CD4-positive, CD25-positive, alpha-beta regulatory T cell (primary cell): ENCODE data around the gene MCCC2. TPM values are rescaled to one million over a fixed set of nuclear protein-coding genes. Genes with fewer than 3 reads are reported as not detected.
"Not testable (repeated sequence)": the region's sequence is repeated elsewhere in the genome, so short reads cannot be mapped to it uniquely, and the experiment has no call there.

ENCODE experiments used
- ATAC-seq, 2 donors: fragments of 150-1000 bp; cut with Tn5 transposase; one replicate each; pipeline ENCODE4 v1.10.0; 2021; ENCODE audit warnings: low read depth in 2 of 2, moderate number of reproducible peaks in 2 of 2, moderate library complexity in 1 of 2
- DNase-seq, 3 donors: peaks; one replicate each; pipeline versions ENCODE4 v3.0.0 to v3.0.0-alpha.2; 2012 to 2022; ENCODE audit warnings: mixed read lengths in 1 of 3
- H3K27ac ChIP-seq: one replicate; pipeline ENCODE4 v1.7.0; 2013; ENCODE audit warnings: mild to moderate bottlenecking, low read length; ENCODE audit not compliant: insufficient read depth, poor library complexity, severe bottlenecking
- H3K27me3 ChIP-seq: one replicate; pipeline ENCODE4 v1.7.0; 2013; ENCODE audit warnings: low read length; ENCODE audit not compliant: control insufficient read depth, insufficient read depth
- H3K36me3 ChIP-seq: one replicate; pipeline ENCODE4 v1.7.0; 2013; ENCODE audit warnings: mild to moderate bottlenecking, low read length, moderate library complexity; ENCODE audit not compliant: control insufficient read depth, insufficient read depth
- H3K4me1 ChIP-seq: 2 replicates; pipeline ENCODE4 v1.7.0; 2013; ENCODE audit warnings: mild to moderate bottlenecking, low read length; ENCODE audit not compliant: insufficient read depth, control insufficient read depth, poor library complexity, severe bottlenecking
- H3K4me3 ChIP-seq: one replicate; pipeline ENCODE4 v1.7.0; 2013; ENCODE audit warnings: low read depth, mild to moderate bottlenecking, low read length, moderate library complexity
- H3K9me3 ChIP-seq, 2 experiments: 1 replicate in 1 of 2; 2 replicates in 1 of 2; pipeline ENCODE4 v1.7.0; 2013; ENCODE audit warnings: low read length in 2 of 2, mild to moderate bottlenecking in 1 of 2, moderate library complexity in 1 of 2; ENCODE audit not compliant: control insufficient read depth in 2 of 2
- H3K27ac Mint-ChIP-seq, 3 donors: one replicate each; pipeline ENCODE4 v1.8.0; 2020 to 2022; ENCODE audit warnings: mild to moderate bottlenecking in 3 of 3, mixed read lengths in 3 of 3, moderate library complexity in 2 of 3
- H3K27me3 Mint-ChIP-seq: one replicate; pipeline ENCODE4 v1.8.0; 2022; ENCODE audit warnings: mild to moderate bottlenecking, mixed read lengths
- H3K36me3 Mint-ChIP-seq: one replicate; pipeline ENCODE4 v1.8.0; 2020; ENCODE audit warnings: mixed read lengths
- H3K4me1 Mint-ChIP-seq, 4 donors: one replicate each; pipeline ENCODE4 v1.8.0; 2020 to 2022; ENCODE audit warnings: mixed read lengths in 4 of 4, mild to moderate bottlenecking in 1 of 4
- H3K4me3 Mint-ChIP-seq, 4 donors: one replicate each; pipeline ENCODE4 v1.8.0; 2020 to 2022; ENCODE audit warnings: mild to moderate bottlenecking in 4 of 4, mixed read lengths in 4 of 4, moderate library complexity in 3 of 4
- H3K9me3 Mint-ChIP-seq, 7 donors: one replicate each; pipeline ENCODE4 v1.8.0; 2020 to 2022; ENCODE audit warnings: mixed read lengths in 7 of 7, mild to moderate bottlenecking in 3 of 7, moderate library complexity in 2 of 7
- polyA plus RNA-seq, 4 donors: library from polyadenylated mRNA; unstranded; fragments of 300-500 nt; fragmentation: Illumina TruSeq; gene quantifications; one replicate each; pipeline ENCODE4 v1.2.3, GENCODE V29; 2021
- total RNA-seq: library from RNA; stranded (reverse); gene quantifications from one replicate; pipeline ENCODE4 v1.2.3, GENCODE V29; 2022

The MCCC2 gene
- total and polyA plus RNA-seq, 5 donors from 2014 or later, result 26.7 to 45.8 (median 30.9) TPM

DNA sequence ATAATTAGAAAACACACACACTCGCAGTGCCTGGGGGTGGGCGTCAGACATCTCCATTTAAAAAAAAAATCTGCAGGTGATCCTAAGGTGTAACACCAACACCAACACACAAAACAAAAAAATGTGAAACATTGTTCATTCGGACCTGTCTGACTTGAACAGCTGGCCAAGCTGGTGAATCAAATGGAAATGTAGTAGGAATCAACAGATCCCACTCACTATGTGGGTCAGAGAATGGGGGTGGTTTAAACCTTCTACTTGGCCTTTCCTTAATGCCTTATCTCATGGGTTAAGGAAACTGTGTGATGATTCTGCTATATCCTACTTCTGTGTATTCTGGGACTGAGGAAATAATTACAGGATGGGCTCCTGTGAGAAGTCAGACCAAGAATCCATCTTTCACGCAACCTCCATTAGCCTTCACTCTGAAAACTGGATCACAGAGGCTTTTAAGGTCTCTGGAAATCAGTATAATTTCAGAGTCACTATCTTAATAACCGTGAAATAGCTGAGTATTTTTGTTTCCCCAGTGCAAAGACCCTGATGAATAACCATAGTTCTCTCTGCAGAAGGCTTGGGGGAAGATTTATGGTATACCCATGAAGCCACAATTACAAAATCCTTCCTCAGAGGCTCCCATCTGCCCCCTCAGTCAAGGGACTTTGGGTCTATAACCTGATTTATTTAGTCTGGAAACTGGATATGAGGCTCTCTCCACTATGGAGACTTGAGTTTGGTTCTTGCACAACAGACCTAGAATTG, 17.2 kb upstream of the MCCC2 start:
- Histone ChIP-seq H3K27me3 (no peaks in the 10 kb centered on the region), H3K4me3 (no peak overlapping the region), H3K36me3 (peaks cover 12% of the 10 kb centered on the region), H3K27ac (no peak overlapping the region), H3K9me3 (no peaks in the 10 kb centered on the region), H3K4me1 (no peaks in the 10 kb centered on the region)
- ATAC-seq (no peak), DNase-seq (no peak)
- H3K27me3 Mint-ChIP-seq, result no peaks in the 10 kb centered on the region
- no peak overlapping the region for H3K27ac Mint-ChIP-seq
- H3K4me3 Mint-ChIP-seq, result no peak overlapping the region
- H3K36me3 Mint-ChIP-seq, result peaks cover 18% of the 10 kb centered on the region
- H3K9me3 Mint-ChIP-seq, result no peaks in the 10 kb centered on the region
- H3K4me1 Mint-ChIP-seq, result peaks cover 0 to 5% (median 1%) of the 10 kb centered on the region in 4 donors

DNA sequence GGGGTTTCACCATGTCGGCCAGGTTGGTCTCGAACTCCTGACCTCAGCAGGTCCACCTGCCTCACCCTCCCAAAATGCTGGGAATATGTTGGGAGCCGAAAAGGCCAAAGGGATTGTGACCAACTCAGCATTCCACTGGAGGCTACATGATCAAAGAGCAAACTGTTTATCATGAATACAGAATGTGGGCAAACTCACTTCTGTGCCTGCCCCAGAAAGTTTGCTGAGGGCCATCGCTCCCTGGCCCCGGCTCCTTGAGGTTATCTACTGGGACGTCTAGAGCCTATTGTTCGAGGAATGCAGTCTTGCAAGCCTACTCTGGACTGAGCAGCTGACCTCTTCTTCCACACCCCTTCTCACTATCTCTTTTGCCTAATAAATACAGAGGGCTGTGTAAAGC, 15.3 kb upstream of the MCCC2 start:
- not testable (repeated sequence) for H3K36me3 ChIP-seq, H3K27ac Mint-ChIP-seq, H3K4me3 Mint-ChIP-seq, H3K4me3 ChIP-seq, ATAC-seq, H3K4me1 ChIP-seq, H3K27me3 Mint-ChIP-seq, H3K27ac ChIP-seq, DNase-seq, H3K27me3 ChIP-seq, H3K9me3 ChIP-seq, H3K9me3 Mint-ChIP-seq, H3K4me1 Mint-ChIP-seq
- peaks cover 18% of the 10 kb centered on the region for H3K36me3 Mint-ChIP-seq

- Histone ChIP-seq H3K9me3 (no peaks in the 10 kb centered on the region), H3K4me1 (no peaks in the 10 kb centered on the region), H3K27me3 (no peaks in the 10 kb centered on the region), H3K4me3 (no peak overlapping the region), H3K27ac (no peak overlapping the region), H3K36me3 (peaks cover 4% of the 10 kb centered on the region)
- H3K4me1 Mint-ChIP-seq, result peaks cover 0 to 2% (median 0%) of the 10 kb centered on the region in 4 donors
- H3K27me3 Mint-ChIP-seq, result no peaks in the 10 kb centered on the region
- peaks cover 31% of the 10 kb centered on the region for H3K36me3 Mint-ChIP-seq
- DNase-seq (no peak), ATAC-seq (no peak)
- no peak overlapping the region for H3K4me3 Mint-ChIP-seq
- peak overlapping the region in 1 of 3 donors; percentile 45 for H3K27ac Mint-ChIP-seq
- peaks cover 0 to 4% (median 0%) of the 10 kb centered on the region in 7 donors for H3K9me3 Mint-ChIP-seq
Observed at GRCh38 chr5:71573591-71573990, 13.5 kb upstream of the MCCC2 start.

GRCh38 chr5:71575588-71575987, 11.6 kb upstream of the MCCC2 start:
- not testable (repeated sequence) for H3K9me3 ChIP-seq, ATAC-seq, DNase-seq, H3K9me3 Mint-ChIP-seq, H3K27me3 ChIP-seq, H3K27me3 Mint-ChIP-seq, H3K4me1 ChIP-seq, H3K36me3 ChIP-seq, H3K4me1 Mint-ChIP-seq, H3K27ac Mint-ChIP-seq, H3K4me3 Mint-ChIP-seq, H3K27ac ChIP-seq, H3K4me3 ChIP-seq
- H3K36me3 Mint-ChIP-seq, result peaks cover 34% of the 10 kb centered on the region

DNA sequence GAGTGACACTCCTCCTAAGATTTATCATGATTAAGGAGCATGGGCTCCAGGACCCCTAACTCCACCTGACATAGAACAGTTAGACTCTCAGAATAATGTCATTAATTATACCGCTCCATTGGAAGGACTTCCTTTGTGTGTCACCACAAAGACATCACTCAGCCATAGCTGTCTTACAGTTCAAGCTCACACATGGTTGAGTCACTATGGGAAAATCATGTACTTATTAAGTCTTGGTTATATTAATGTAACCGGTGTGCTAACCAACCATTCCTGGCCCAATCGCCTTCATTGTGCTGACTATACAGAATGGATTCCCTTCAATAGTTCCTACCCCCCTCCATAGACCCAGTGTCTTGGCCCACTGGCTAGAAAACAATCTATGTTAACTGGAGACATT, 10.9 kb upstream of the MCCC2 start:
- no peak overlapping the region for H3K27ac ChIP-seq
- Mint-ChIP-seq H3K27me3 (no peaks in the 10 kb centered on the region), H3K4me3 (no peak overlapping the region), H3K9me3 (peaks cover 0 to 4% (median 0%) of the 10 kb centered on the region in 7 donors), H3K36me3 (peaks cover 34% of the 10 kb centered on the region), H3K4me1 (peaks cover 0 to 2% (median 0%) of the 10 kb centered on the region in 4 donors), H3K27ac (no peak overlapping the region)
- H3K27me3 ChIP-seq, result no peaks in the 10 kb centered on the region
- no peak for DNase-seq
- ATAC-seq, result no peak
- no peaks in the 10 kb centered on the region for H3K4me1 ChIP-seq
- H3K4me3 ChIP-seq, result no peak overlapping the region
- H3K9me3 ChIP-seq, result no peaks in the 10 kb centered on the region
- peaks cover 4% of the 10 kb centered on the region for H3K36me3 ChIP-seq

GRCh38 chr5:71577839-71578238, 9.3 kb upstream of the MCCC2 start:
- not testable (repeated sequence) for H3K27me3 ChIP-seq, H3K4me1 Mint-ChIP-seq, H3K4me3 ChIP-seq, H3K27ac Mint-ChIP-seq, H3K36me3 ChIP-seq, H3K4me1 ChIP-seq, H3K27me3 Mint-ChIP-seq, H3K27ac ChIP-seq, ATAC-seq, DNase-seq, H3K9me3 Mint-ChIP-seq, H3K9me3 ChIP-seq
- peak overlapping the region in 1 of 4 donors; percentile 58 for H3K4me3 Mint-ChIP-seq
- peaks cover 34% of the 10 kb centered on the region for H3K36me3 Mint-ChIP-seq

GRCh38 chr5:71582945-71583584, 4.1 kb upstream of the MCCC2 start:
- DNase-seq (no peak), ATAC-seq (no peak)
- Mint-ChIP-seq H3K4me3 (peak overlapping the region in 1 of 4 donors; percentile 13), H3K9me3 (peaks cover 0 to 2% (median 0%) of the 10 kb centered on the region in 7 donors), H3K36me3 (peaks cover 6% of the 10 kb centered on the region), H3K27ac (no peak overlapping the region), H3K27me3 (no peaks in the 10 kb centered on the region), H3K4me1 (peaks cover 0 to 17% (median 5%) of the 10 kb centered on the region in 4 donors)
- Histone ChIP-seq H3K27ac (no peak overlapping the region), H3K4me3 (no peak overlapping the region), H3K36me3 (peaks cover under 1% of the 10 kb centered on the region), H3K4me1 (peaks cover 16% of the 10 kb centered on the region), H3K27me3 (no peaks in the 10 kb centered on the region), H3K9me3 (no peaks in the 10 kb centered on the region)
